GM21717 (cell line): ENCODE measurements around the gene TENM4.

Experiments
- ATAC-seq: cut with Tn5 transposase; IDR thresholded peaks from one replicate; pipeline ENCODE4 v1.9.1; 2021; ENCODE audit warnings: mild to moderate bottlenecking, moderate library complexity; ENCODE audit not compliant: unreplicated experiment

Gene TENM4

GRCh38 chr11:79440571-79441460 lies at the start of gene TENM4:
TSS of gene TENM4 (minus strand) at chr11:79441030. CDS start at chr11:79069944, 371,086 bp downstream.
- peak; percentile 47 for ATAC-seq

GRCh38 chr11:79488286-79488685 lies 47.5 kb upstream of the TENM4 start:
- no peak for ATAC-seq

GRCh38 chr11:79487412-79487811 lies 46.6 kb upstream of the TENM4 start:
- ATAC-seq: no peak

- no peak for ATAC-seq
Observed at GRCh38 chr11:79486242-79486984, 45.6 kb upstream of the TENM4 start.

GRCh38 chr11:79485694-79486093 lies 44.9 kb upstream of the TENM4 start:
- no peak for ATAC-seq

- ATAC-seq: no peak
Observed at GRCh38 chr11:79484872-79485271, 44.0 kb upstream of the TENM4 start.

GRCh38 chr11:79482800-79483199 lies 42.0 kb upstream of the TENM4 start:
- ATAC-seq: peak; percentile 94

- ATAC-seq: peak; percentile 35
Observed at GRCh38 chr11:79481795-79482194, 41.0 kb upstream of the TENM4 start.

GRCh38 chr11:79480864-79481263 lies 40.0 kb upstream of the TENM4 start:
- no peak for ATAC-seq

- no peak for ATAC-seq
Observed at GRCh38 chr11:79472819-79473529, 32.1 kb upstream of the TENM4 start.

GRCh38 chr11:79471071-79471844 lies 30.4 kb upstream of the TENM4 start:
- no peak for ATAC-seq

- no peak for ATAC-seq
Observed at GRCh38 chr11:79470161-79470560, 29.3 kb upstream of the TENM4 start.

GRCh38 chr11:79467761-79468160 lies 26.9 kb upstream of the TENM4 start:
- ATAC-seq: no peak

GRCh38 chr11:79466411-79466810 lies 25.6 kb upstream of the TENM4 start:
- ATAC-seq: no peak

GRCh38 chr11:79465160-79465559 lies 24.3 kb upstream of the TENM4 start:
- ATAC-seq: no peak

- ATAC-seq: no peak
Observed at GRCh38 chr11:79461666-79462645, 21.1 kb upstream of the TENM4 start.

- no peak for ATAC-seq
Observed at GRCh38 chr11:79461144-79461543, 20.3 kb upstream of the TENM4 start.

GRCh38 chr11:79458709-79459108 lies 17.9 kb upstream of the TENM4 start:
- no peak for ATAC-seq

- ATAC-seq: no peak
Observed at GRCh38 chr11:79456501-79456900, 15.7 kb upstream of the TENM4 start.
